Pancreas (tissue), 10 donors: Measurements from ENCODE around the gene SPANXC. TPM values are rescaled to one million over a fixed set of nuclear protein-coding genes. Genes with fewer than 3 reads are reported as not detected.

Experiments used
- ATAC-seq, 4 donors: fragments of 200-7000 bp; cut with Tn5 transposase; one replicate each; pipeline versions ENCODE4 v1.8.0 to v1.9.1; 2020; ENCODE audit warnings: mild to moderate bottlenecking in 4 of 4, moderate library complexity in 4 of 4
- DNase-seq, 6 donors: peaks; one replicate each; pipeline ENCODE4 v3.0.0-alpha.2; 2020
- FAIRE-seq: peaks from 2 replicates; lab custom pipeline; 2012; peaks lifted over from hg19 to GRCh38; lab: Jason Lieb, UNC
- H3K27ac ChIP-seq, 4 donors: fragments of 200-600 bp; sonication (generic); 1 replicate in 3 of 4; 2 replicates in 1 of 4; pipeline versions ENCODE4 v1.5.0 to v1.8.0; 2020
- H3K27me3 ChIP-seq, 4 donors: fragments of 200-600 bp; one replicate each; pipeline ENCODE4 v1.8.0; 2021
- H3K36me3 ChIP-seq, 3 donors: fragments of 200-600 bp; sonication (generic) in 1 of 3; one replicate each; pipeline versions ENCODE4 v1.5.0 to v1.8.0; 2020 to 2021
- H3K4me1 ChIP-seq, 3 donors: fragments of 200-600 bp; one replicate each; pipeline ENCODE4 v1.8.0; 2021
- H3K4me3 ChIP-seq, 4 donors: fragments of 200-600 bp; sonication (generic) in 2 of 4; one replicate each; pipeline versions ENCODE4 v1.5.0 to v1.8.0; 2020 to 2021
- H3K9me3 ChIP-seq, 4 donors: fragments of 200-600 bp; one replicate each; pipeline ENCODE4 v1.8.0; 2021
- WGBS, 2 donors: extraction: QIAGEN DNeasy Blood & Tissue Kit; methylation state at CpG; one replicate each; pipeline ENCODE4 v1.1.7; 2013; 5-methylcytosine and 5-hydroxymethylcytosine counted together
- intact Hi-C, 3 donors: fragments of 100-400 bp; cut with DNase I; formaldehyde crosslinking; loops; one replicate each; pipeline versions ENCODE4 v1.11.1 to v1.14.2; 2022
- polyA plus RNA-seq, 2 donors: library from polyadenylated mRNA; stranded (reverse); fragments of 200-250 nt; gene quantifications; one replicate each; pipeline ENCODE4 v1.2.3, GENCODE V29; 2013
- total RNA-seq, 6 donors: library from RNA; stranded (reverse); fragmentation: NEBNext Ultra II Directional in 4 of 6; extraction: Animal tissue kit (Norgen Biotek cat#: 25700) in 4 of 6; gene quantifications; one replicate each; pipeline versions ENCODE4 v1.2.1 to v1.2.4, GENCODE V29; 2021 to 2023
- TF ChIP-seq, protein P1 (sequence below), 4 donors: fragments of 200-600 bp; sonication (generic) in 3 of 4; IDR thresholded peaks; one replicate each; pipeline versions ENCODE4 v1.5.0 to v1.8.0; 2021; ENCODE audit warnings: antibody characterized with exemption in 4 of 4
- donor health status: healthy with polysubstance abuse.
- donor health status: DM: no; HTN: no; CAD: no; lungs with moderate emphysema.
- donor health status: DM: no; HTN: no; CAD: no.
- donor health status: control.
- donor health status: control.
- donor health status: Bipolar disorder and iron deficiency.
- donor health status: DM: yes; HTN: yes; CAD: no.
- donor health status: DM: no; HTN: no; CAD: no.
- donor health status: DM: no; HTN: no; CAD: no.
- donor health status: DM: yes; HTN: yes; CAD: no.

The SPANXC gene
- total and polyA plus RNA-seq, 8 donors: not detected

GRCh38 chrX:141220342-141221008 lies 21.8 kb downstream of the SPANXC start:
- no peaks in the 10 kb centered on the region for H3K27me3 ChIP-seq
- DNase-seq (no peak), FAIRE-seq (no peak), ATAC-seq (peak in 2 of 4 donors; percentile 43 to 72)
- TF ChIP-seq, protein P1, sequence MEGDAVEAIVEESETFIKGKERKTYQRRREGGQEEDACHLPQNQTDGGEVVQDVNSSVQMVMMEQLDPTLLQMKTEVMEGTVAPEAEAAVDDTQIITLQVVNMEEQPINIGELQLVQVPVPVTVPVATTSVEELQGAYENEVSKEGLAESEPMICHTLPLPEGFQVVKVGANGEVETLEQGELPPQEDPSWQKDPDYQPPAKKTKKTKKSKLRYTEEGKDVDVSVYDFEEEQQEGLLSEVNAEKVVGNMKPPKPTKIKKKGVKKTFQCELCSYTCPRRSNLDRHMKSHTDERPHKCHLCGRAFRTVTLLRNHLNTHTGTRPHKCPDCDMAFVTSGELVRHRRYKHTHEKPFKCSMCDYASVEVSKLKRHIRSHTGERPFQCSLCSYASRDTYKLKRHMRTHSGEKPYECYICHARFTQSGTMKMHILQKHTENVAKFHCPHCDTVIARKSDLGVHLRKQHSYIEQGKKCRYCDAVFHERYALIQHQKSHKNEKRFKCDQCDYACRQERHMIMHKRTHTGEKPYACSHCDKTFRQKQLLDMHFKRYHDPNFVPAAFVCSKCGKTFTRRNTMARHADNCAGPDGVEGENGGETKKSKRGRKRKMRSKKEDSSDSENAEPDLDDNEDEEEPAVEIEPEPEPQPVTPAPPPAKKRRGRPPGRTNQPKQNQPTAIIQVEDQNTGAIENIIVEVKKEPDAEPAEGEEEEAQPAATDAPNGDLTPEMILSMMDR (IDR thresholded peaks at IDR 0.05): no peak
- intact Hi-C loops: no loop called here
- WGBS, 2 donors: 41 to 58% methylated on average over 3 of the region's 3 CpGs
- no peak overlapping the region for H3K27ac ChIP-seq
- no peaks in the 10 kb centered on the region for H3K36me3 ChIP-seq
- no peaks in the 10 kb centered on the region for H3K4me1 ChIP-seq
- H3K9me3 ChIP-seq: no peaks in the 10 kb centered on the region
- H3K4me3 ChIP-seq: no peak overlapping the region

DNA sequence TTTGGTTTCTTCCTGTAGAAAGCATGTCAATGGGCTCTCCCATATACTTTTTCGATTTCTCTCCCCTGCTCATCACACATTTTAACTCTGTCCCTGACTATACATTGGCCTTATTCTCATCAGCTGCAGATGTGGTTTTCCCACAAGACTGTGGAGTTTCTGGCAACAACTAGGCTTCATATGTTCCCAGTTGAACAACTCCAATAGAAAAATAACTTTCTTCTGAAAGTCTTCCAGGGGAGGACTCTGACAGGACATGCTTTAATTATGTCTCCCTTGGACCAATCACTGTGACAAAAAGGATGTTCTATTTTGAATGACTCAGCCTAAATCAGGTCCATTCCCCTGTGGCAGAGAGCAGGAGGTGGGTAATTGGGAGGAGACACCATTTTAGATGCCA lies 28.1 kb downstream of the SPANXC start:
- TF ChIP-seq, protein P1 (IDR thresholded peaks at IDR 0.05): no peak
- H3K4me1 ChIP-seq: no peaks in the 10 kb centered on the region
- FAIRE-seq (no peak), ATAC-seq (no peak), DNase-seq (no peak)
- WGBS, 2 donors: 43 to 59% methylated on average over 1 of the region's 1 CpG
- intact Hi-C loops: no loop called here
- no peaks in the 10 kb centered on the region for H3K9me3 ChIP-seq
- H3K27me3 ChIP-seq: no peaks in the 10 kb centered on the region
- H3K27ac ChIP-seq: no peak overlapping the region
- no peaks in the 10 kb centered on the region for H3K36me3 ChIP-seq
- H3K4me3 ChIP-seq: no peak overlapping the region

GRCh38 chrX:141201962-141202361 lies 40.4 kb downstream of the SPANXC start:
- no peak overlapping the region for H3K27ac ChIP-seq
- no peaks in the 10 kb centered on the region for H3K4me1 ChIP-seq
- ATAC-seq: no peak
- FAIRE-seq: no peak
- TF ChIP-seq, protein P1 (IDR thresholded peaks at IDR 0.05): no peak
- DNase-seq: no peak
- WGBS, 2 donors: 78% methylated on average over 3 of the region's 3 CpGs
- H3K27me3 ChIP-seq: peaks cover 0 to under 1% (median 0%) of the 10 kb centered on the region in 4 donors
- no peaks in the 10 kb centered on the region for H3K9me3 ChIP-seq
- H3K4me3 ChIP-seq: no peak overlapping the region
- no peaks in the 10 kb centered on the region for H3K36me3 ChIP-seq
- intact Hi-C loops: no loop called here

Other genes starting within 250 kb of the SPANXC start
- not detected for gene SPANXB1, start 239.9 kb downstream of the SPANXC start, total RNA-seq
- gene SPANXB1, start 239.9 kb downstream of the SPANXC start, polyA plus RNA-seq: not detected
- gene LDOC1, start 65.4 kb downstream of the SPANXC start, total RNA-seq: 10 to 100 TPM in 2 of 6 donors, 1 to 10 TPM in 4; 6.3 to 15.1 (median 9.0) TPM
- 10 to 100 TPM; 17.4 to 36.7 TPM for gene LDOC1, start 65.4 kb downstream of the SPANXC start, polyA plus RNA-seq